Midbrain (tissue), 1 donor: ENCODE results near the gene TOR1AIP1.
"Not testable (repeated sequence)": the region's sequence is repeated elsewhere in the genome, so short reads cannot be mapped to it uniquely, and the experiment has no call there.

Source experiments
- DNase-seq: peaks from one replicate; lab custom pipeline; 2025; lab: John Stamatoyannopoulos, UW

Gene TOR1AIP1

DNA sequence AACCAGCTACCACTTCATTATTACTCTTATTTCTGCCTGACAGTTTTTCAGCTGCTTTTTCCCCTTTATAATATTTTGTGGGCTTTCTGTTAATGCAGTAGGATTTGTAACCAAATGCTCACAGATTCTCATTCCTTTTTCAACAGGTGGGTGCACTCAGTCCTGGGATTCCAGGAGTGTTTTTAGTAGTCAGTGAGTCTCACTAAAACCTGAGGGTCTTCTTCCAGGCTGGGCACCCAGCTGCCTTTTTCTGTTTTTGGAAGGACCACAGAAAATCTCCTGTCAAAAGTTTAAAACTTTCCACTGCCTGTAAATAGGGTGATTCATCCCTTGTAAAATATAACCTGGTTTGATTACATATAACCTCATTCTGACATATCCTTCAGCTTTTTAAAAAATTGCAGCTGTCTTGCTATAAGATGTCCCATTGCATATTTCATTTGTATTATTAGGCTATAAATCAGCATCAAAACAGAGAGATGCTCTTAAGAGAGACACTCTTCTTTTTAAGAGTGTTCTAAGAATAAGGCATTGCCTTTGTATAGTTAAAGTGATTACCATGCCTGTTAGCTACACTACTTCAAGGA lies 55.7 kb downstream of the TOR1AIP1 start:
- no peak for DNase-seq

DNA sequence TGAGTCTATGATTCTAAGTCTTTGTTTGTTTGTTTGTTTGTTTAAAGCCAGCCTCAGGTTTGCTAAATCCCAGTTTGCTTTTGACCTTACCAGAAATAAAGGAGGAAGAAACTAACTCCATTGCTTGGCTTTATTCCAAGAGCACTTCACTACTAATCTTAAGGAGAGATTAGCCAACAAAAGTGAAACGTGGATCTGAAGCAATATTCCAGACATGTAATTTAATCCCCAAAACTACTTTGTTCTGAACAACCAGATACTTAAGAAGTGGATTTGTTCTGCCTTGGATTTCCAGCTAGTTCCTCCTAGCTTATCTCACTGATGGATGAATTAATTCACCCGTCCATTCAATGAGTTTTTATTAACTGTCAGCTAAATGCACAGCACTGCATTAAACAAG lies 56.7 kb downstream of the TOR1AIP1 start:
- DNase-seq: no peak

DNA sequence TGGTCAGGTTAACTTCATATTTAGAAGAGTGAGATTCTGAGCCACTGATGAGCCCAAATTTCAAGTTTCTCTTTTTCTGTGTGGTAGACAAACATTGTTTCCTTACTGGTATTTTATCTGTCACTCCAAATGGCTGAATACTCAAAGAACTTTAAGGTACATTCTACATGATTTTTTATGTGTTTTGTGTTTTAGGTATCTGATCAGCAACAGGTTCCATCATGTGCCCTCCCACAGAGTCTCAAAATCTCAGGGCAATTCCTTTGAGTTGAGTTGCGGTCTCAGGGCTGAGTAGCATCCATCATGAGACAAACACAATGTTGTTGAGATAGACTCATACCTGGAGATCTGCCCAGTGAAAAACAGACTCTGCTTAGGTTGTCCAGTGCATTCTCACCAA lies 57.9 kb downstream of the TOR1AIP1 start:
- no peak for DNase-seq

DNA sequence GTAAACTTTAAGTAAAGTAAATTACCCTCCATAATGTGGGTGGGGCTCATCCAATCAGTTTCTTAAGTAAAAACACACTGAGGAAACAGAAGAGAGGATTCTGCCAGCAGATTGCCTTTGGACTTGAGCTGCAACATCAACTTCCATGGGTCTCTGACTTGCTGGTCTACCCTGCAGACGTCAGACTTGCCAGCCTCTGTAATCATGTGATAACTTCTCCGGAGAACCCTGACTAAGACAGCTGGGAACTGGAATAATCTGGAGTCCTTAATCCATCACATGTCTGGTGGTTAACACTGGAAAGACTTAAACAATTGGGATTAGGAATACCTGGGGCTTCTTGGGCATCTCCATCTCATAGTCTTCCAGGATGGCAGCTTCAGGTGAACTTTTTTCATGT lies 59.4 kb downstream of the TOR1AIP1 start:
- DNase-seq: no peak

DNA sequence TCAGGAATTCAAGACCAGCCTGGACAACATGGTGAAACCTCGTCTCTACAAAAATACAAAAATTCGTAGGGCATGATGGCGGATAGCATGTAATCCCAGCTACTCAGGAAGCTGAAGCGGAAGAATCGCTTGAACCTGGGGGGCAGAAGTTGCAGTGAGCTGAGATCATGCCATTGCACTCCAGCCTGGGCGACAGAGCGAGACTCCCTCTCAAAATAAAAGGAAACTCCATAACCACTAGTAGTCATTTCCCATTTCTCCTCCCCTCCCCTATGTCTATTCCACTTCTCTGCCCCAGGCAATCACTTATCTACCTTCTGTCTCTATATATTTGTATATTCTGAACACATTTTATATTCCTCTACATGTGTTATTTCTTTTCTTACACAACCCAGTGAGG lies 68.6 kb downstream of the TOR1AIP1 start:
- DNase-seq: no peak

DNA sequence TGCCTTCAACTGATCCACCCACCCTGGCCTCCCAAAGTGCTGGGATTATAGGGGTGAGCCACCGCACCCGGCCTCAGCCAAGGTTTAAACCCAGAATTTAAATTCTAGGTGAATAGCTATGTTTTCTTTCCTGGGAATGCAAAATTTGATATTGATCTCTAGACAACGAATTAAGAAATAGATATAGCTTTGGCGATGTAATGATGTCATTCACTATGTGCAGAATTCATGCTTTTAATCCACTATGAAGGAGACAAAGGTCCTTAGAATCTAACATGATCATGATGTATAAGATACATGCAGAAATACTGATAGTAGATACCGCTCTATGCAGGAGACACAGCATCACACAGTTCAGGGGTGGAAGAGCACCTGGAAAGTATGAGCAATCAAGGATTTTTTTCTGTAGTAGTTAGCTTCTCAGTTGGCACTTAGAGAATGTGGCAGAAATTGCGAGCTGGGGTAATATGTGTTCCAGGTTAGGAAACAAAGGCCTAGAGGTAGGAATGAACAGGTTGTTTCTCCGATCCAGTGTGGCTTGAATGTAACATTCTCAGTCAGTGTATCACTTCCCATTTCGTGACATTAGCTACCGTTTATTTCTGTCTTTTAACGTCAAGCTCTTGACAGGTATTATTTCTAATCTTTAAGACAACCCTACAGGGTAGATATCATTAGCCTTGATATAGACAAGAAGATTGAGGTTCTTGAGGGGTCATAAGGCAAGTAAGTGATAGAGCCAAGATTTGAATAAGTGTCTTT lies 69.5 kb downstream of the TOR1AIP1 start:
- DNase-seq: no peak

DNA sequence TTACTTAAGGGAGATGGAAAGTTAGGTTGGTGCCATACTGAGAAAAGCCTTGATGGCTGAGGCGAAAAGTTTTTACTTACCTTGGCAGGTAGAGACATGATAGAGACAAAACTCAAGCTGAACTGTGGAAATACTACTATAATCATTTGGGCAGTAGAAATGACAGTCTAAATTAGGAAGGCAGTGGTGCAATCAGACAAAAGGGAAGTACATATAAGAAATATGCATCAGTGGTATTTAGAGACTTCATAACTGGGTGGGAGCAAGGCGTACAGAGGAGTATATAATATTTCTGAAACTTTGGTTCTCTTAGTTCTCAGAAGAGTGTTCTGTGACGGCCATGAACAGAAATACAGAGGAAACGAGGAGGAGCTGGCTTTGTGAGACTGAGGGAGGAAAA lies 70.1 kb downstream of the TOR1AIP1 start:
- DNase-seq: no peak

DNA sequence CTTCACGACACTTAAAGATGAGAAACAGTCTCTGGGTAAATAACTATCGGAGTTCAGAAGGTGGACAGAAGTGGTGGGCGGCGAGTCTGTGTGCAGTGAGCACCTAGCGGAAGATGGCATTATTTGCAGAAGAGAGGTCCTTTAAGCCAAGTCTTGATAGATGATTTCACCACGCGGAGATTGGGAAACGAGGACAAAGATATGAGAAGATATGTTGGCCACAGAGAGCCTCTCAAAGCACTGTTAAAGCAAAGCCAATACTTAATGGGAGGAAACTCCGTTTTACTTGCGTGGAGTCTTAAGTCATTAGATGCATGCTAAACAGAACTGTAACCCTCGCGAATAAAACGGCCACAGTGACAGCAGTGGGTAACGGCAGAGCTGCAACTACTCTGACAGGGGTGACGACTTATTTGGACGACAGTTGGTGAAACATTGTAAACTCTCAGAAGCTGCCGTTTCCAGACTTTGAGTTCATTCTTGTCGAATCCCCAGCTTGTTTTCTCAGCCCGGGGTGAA lies 71.9 kb downstream of the TOR1AIP1 start:
- DNase-seq: no peak

DNA sequence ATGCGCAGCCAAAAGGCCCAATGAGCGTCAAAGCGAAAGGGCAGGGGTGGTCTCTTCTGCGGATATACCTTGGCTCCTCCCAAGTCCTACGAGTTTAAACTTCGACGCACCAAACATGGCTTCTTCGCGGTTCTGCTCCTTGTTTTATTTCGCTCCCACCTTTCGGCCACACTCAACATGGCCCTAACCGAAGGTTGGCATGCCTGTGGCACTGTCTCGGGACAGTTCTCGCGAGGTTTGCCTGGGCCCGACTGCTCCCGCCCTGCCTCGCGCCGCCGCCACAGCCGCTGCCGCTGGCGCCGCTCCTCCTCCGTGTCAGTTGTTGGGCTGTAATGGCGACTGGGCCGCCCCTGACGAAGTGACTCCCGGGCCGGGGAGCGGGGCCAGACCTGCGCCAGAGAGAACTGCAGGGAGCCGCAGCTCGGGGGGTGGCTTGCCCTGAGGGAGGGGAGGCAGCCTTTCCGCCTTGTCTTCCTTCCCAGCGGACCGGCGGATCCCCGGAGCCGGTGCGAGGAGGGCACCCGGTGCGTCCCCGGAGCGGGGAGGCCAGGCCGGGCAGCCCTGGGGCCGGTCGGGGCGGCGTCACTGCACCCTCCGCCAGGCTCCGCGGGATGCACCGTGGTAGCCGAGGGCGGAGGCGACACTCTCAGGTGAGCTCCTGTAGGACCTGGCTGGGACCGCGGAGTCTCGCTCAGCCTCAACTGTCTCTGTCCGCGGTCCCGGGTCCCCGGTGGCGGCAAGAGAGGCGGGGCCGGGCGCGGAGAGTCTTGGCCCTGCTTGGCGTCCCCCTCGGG lies 72.6 kb downstream of the TOR1AIP1 start, which contains the start of gene CEP350:
TSS of gene CEP350 (plus strand) at position 318 of the 794 bp plus-strand sequence. CDS start 31,372 bp downstream, outside the sequence.
- peak; percentile 96 for DNase-seq

DNA sequence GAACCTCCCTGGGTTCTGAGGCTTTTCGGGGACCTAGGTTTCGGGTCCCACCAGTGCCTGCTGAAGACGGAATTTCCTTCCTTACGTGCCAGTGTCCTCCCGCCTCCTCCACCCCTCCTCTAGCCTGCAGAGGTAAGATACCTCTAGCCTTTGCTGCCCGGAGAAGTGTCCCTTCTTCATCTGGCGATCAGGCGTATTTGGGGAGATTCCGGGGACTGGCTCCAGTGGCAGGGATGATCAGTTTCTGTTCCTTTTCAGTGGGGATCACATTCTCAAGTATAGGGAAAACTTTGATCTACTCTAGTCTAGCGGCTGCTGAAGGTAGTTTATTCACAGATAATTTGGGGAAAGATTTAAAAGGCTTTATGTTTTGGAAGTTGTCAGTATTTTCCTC lies 73.2 kb downstream of the TOR1AIP1 start:
- DNase-seq: no peak

DNA sequence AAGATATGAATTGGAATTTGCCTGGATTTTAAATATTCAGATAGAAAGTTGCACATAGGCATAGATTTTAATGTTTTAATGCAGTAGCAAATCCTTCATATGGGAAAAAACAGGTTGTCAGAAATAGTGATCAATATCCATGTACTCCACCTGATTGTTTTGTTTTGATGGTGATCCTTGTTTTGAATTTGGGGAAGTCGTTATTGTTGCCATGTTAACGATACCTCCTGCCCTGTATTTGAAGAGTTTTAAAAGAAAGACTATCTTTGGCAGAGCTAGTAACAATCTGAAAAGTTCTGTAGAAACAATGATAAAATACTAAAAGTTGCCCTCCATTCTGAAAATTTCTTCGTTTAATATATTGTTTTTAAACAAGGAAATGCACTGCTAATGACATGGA lies 73.6 kb downstream of the TOR1AIP1 start:
- no peak for DNase-seq

DNA sequence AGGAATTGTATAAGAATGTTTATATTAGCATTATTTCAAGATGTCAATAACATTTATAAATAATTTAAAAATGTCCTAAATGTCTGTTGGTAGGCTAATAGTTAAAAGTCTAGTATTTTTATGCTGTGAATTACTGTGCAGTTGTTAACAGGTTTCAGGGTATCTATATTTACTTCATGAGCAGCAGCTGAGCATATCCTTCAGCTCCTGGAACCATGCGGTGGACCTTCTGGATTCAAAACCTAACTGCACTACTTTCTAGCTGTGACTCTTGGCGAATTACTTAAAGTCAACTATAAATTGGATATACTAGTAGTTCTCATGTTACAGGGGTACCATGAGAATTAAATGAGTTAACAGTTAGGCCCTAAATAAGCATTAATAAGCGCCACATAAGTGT lies 76.3 kb downstream of the TOR1AIP1 start:
- no peak for DNase-seq

DNA sequence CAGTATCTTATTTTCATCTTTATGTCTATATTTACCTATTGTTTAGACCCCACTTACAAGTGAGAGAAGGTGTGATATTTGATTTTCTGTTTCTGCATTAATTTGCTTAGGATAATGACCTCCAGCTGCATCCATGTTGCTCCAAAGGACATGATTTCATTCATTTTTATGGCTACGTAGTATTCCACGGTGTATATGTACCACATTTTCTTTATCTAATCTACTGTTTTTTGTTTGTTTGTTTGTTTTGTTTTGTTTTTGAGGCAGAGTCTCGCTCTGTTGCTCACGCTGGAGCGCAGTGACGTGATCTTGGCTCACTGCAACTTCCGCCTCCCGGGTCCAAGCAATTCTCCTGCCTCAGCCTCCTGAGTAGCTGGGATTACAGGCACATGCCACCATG lies 80.1 kb downstream of the TOR1AIP1 start:
- DNase-seq: not testable (repeated sequence)

DNA sequence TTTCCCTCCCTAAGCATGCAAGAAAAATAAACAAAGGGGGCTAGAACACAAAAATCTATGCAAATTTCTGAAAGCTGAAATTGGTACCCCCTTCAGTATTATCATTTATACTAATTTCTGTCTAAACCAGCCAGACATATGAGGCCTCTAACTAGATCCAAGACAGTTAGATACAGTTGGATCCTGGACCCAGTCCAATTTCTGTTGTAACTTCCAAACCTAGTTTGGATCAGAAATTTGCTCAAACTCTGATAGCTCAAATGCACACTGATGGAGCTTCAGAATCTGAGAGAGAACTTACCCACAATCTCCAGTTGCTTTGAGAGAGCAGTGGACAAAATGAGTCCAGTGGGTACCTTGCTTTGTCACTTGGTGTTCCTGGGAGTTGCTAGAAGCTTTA lies 84.5 kb downstream of the TOR1AIP1 start:
- no peak for DNase-seq

DNA sequence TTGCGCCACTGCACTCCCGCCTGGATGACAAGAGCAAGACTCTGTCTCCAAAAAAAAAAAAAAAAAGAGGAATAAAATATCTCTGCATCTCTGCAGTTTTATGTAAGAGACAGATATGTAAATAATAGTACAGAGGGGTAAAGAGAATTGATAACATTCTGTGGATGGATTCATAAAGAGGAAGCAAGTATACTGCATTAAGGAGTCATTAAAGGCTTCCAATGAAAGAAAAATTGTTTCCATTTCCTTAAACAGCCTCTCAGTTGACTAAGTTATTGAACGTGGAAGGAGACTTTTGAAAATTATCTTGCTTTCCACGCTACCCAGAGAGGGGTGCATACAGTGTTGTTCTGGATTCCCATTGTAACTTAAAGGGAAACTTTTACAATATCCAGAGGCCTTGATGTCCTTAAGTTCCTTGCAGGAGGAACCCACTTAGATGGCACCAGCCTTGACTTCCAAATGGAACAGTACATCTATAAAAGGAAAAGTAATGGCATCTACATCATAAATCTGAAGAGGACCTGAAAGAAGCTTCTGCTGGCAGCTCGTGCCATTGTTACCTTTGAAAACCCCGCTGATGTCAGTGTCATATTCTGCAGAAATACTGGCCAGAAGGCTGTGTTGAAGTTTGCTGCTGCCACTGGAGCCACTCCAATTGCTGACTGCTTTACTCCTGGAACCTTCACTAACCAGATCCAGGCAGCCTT lies 86.4 kb downstream of the TOR1AIP1 start:
- DNase-seq: no peak

DNA sequence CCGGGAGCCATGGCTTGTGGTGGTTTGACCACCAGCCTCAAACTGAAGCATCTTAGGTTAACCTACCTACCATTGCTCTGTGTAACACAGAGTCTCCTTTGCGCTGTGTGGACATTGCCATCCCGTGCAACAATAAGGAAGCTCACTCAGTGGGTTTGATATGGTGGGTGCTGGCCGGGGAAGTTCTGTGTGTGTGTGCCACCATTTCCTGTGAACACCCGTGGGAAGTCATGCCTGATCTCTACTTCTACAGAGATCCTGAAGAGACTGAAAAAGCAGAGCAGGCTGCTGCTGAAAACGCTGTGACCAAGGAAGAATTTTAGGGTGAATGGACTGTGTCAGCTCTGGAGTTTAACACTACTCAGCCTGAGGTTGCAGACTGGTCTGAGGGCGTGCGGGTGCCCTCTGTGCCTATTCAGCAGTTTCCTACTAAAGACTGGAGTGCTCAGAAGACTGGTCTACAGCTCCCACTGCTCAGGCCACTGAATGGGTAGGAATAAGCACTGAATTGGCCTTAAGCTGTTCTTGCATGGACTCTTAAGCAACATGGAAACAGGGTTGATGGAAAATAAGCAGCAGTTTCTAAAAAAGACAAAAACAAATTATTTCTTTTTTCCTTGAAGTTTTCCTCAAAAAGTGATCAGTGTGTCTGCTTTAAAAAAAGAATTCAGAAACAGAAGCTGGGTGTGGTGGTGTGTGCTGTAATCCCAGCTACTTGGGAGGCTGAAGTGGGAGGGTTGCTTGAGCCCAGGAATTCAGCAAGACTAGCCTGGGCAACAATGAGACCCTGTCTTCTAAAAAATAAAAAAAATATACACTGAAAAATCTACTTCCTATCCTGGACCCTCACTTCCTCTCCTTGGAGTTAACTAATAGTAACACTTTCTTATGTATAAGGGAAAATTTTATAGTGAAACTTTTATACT lies 87.2 kb downstream of the TOR1AIP1 start:
- no peak for DNase-seq
